HG02884 (cell line): ENCODE measurements around the gene C17orf107.
"Not testable (repeated sequence)": the region's sequence is repeated elsewhere in the genome, so short reads cannot be mapped to it uniquely, and the experiment has no call there.

Experiments
- ATAC-seq: cut with Tn5 transposase; IDR thresholded peaks from one replicate; pipeline ENCODE4 v1.9.1; 2021; ENCODE audit warnings: mild to moderate bottlenecking, moderate library complexity; ENCODE audit not compliant: unreplicated experiment

The C17orf107 gene

GRCh38 chr17:4900231-4901107, 1.1 kb downstream of the C17orf107 start:
- ATAC-seq: no peak

- no peak for ATAC-seq
These were observed 1.8 kb downstream of the C17orf107 start for GRCh38 chr17:4901108-4901647.

GRCh38 chr17:4901648-4902344, 2.5 kb downstream of the C17orf107 start:
- no peak for ATAC-seq

GRCh38 chr17:4902540-4902939, 3.2 kb downstream of the C17orf107 start:
- no peak for ATAC-seq

- no peak for ATAC-seq
These were observed 3.9 kb downstream of the C17orf107 start, which contains the start of gene CHRNE for GRCh38 chr17:4903051-4903818. CHRNE (minus strand) TSS chr17:4903098; CDS start chr17:4903063, 35 bp downstream.

GRCh38 chr17:4906642-4907041, 7.3 kb downstream of the C17orf107 start:
- ATAC-seq: not testable (repeated sequence)

GRCh38 chr17:4908301-4908700, 9.0 kb downstream of the C17orf107 start:
- no peak for ATAC-seq

GRCh38 chr17:4908711-4909496, 9.6 kb downstream of the C17orf107 start:
- ATAC-seq: no peak

- no peak for ATAC-seq
These were observed 14.7 kb downstream of the C17orf107 start for GRCh38 chr17:4913994-4914393.

- ATAC-seq: not testable (repeated sequence)
These were observed 15.2 kb downstream of the C17orf107 start for GRCh38 chr17:4914551-4914950.

- ATAC-seq: no peak
These were observed 20.2 kb downstream of the C17orf107 start for GRCh38 chr17:4919511-4920047.

- ATAC-seq: no peak
These were observed 21.2 kb downstream of the C17orf107 start for GRCh38 chr17:4920351-4921048.

GRCh38 chr17:4921320-4921719, 22.0 kb downstream of the C17orf107 start:
- ATAC-seq: no peak

- not testable (repeated sequence) for ATAC-seq
These were observed 27.4 kb downstream of the C17orf107 start for GRCh38 chr17:4926577-4927335.

- no peak for ATAC-seq
These were observed 29.5 kb downstream of the C17orf107 start for GRCh38 chr17:4928881-4929280.

GRCh38 chr17:4931963-4932362, 32.6 kb downstream of the C17orf107 start, which contains the start of gene GP1BA:
GP1BA (plus strand) TSS chr17:4932277; CDS start chr17:4932605, 328 bp downstream.
- ATAC-seq: no peak

- no peak for ATAC-seq
These were observed 33.4 kb downstream of the C17orf107 start for GRCh38 chr17:4932756-4933155.

- ATAC-seq: no peak
These were observed 34.3 kb downstream of the C17orf107 start for GRCh38 chr17:4933646-4934045.
